ENCODE results near the gene TNPO2.
A peak's percentile ranks its signal among the peaks of the same experiment; 100 is the strongest.

The TNPO2 gene

GRCh38 chr19:12766051-12766521, 42.4 kb upstream of the TNPO2 start:
- Histone ChIP-seq H3K4me3 (ENCODE audit: low read depth, low read length) (peak overlapping the region; percentile 66), H3K4me1 (no peaks in the 10 kb centered on the region), H3K9me3 (no peaks in the 10 kb centered on the region), H3K36me3 (no peaks in the 10 kb centered on the region; the same call in 1 of the 2 replicates), H3K27me3 (no peaks in the 10 kb centered on the region)
- peak; percentile 92 for DNase-seq
- TF ChIP-seq CTCF (IDR thresholded peaks at IDR 0.05; ENCODE audit: low read depth, low read length), result peak; percentile 74

DNA sequence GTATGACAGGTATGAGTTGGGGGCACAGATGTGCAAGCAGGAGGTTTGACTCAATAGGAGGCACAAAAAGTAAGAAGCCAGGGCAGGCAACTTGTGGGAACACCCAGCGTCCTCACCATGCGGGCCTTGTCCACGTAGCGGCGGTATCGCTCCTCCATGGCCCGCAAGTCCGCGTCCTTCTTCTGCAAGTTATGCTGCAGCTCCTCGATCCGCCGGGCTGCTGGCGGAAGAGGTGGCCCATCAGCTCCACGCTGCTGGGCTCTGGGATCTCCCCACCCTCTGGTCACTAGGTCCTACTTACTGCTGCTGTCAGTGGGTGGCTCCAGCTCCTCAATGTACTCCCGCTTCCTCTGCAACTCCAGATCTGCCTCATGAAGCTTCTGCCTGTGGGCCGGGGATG, 41.0 kb upstream of the TNPO2 start:
- Histone ChIP-seq H3K36me3 (no peaks in the 10 kb centered on the region; the same call in 1 of the 2 replicates), H3K27me3 (no peaks in the 10 kb centered on the region), H3K4me1 (no peaks in the 10 kb centered on the region), H3K4me3 (ENCODE audit: low read depth, low read length) (no peak overlapping the region), H3K9me3 (no peaks in the 10 kb centered on the region)
- no peak for DNase-seq
- no peak for TF ChIP-seq CTCF (IDR thresholded peaks at IDR 0.05; ENCODE audit: low read depth, low read length)

- Histone ChIP-seq H3K36me3 (no peaks in the 10 kb centered on the region; the same call in 1 of the 2 replicates), H3K4me3 (ENCODE audit: low read depth, low read length) (no peak overlapping the region), H3K27me3 (no peaks in the 10 kb centered on the region), H3K4me1 (no peaks in the 10 kb centered on the region), H3K9me3 (no peaks in the 10 kb centered on the region)
- no peak for DNase-seq
- TF ChIP-seq CTCF (IDR thresholded peaks at IDR 0.05; ENCODE audit: low read depth, low read length), result no peak
Observed at GRCh38 chr19:12763100-12763499, 39.4 kb upstream of the TNPO2 start.

DNA sequence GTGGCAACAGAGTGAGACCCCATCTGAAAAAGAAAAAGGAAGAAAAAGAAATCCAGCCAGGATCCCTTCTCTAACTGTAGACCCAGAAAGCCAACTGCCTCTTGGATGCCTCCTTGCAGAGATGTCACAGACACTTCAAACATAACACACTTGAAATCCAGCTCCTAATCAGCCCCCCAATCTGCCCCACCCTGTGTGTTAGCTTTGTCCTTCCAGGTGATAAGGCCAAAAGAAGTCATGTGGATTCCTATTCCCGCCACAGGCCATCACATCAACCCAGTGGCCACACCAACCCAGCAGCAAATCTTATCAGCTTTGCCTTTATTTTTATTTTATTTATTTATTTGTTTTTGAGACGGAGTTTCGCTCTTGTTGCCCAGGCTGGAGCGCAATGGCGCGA, 36.0 kb upstream of the TNPO2 start:
- DNase-seq, result no peak
- Histone ChIP-seq H3K4me3 (ENCODE audit: low read depth, low read length) (no peak overlapping the region), H3K27me3 (peaks cover 8% of the 10 kb centered on the region), H3K9me3 (no peaks in the 10 kb centered on the region), H3K36me3 (no peaks in the 10 kb centered on the region; the same call in 1 of the 2 replicates), H3K4me1 (no peaks in the 10 kb centered on the region)
- no peak for TF ChIP-seq CTCF (IDR thresholded peaks at IDR 0.05; ENCODE audit: low read depth, low read length)

DNA sequence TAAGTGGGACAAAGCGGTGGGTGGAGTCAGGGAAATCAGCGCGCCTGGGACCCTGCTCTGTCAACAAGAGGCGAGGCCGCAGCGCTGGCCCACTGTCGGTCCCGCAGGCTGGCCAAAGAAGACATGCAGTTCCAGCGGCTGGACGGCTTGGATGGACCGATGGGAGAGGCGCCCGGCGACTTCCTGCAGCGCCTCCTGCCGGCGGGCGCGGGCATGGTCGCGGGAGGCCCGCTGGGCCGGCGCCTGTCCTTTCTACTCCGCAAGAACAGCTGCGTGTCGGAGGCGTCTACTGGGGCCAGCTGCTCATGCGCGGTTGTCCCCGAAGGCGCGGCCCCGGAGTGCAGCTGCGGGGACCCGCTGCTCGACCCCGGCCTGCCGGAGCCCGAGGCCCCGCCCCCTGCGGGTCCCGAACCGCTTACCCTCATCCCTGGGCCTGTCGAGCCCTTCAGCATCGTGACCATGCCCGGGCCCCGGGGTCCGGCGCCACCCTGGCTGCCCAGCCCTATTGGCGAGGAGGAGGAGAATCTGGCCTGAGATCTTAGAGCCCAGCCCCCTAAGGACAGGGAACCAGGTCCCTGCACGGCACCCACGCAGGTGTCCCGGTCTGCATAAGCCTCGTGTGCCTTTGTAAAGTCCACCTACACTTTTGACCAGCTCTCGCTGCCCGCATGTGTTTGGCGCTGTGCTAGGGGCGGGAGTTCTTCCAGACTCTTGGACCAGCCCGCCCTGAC, 34.0 kb upstream of the TNPO2 start:
- peaks cover 26% of the 10 kb centered on the region for H3K27me3 ChIP-seq
- peak overlapping the region; percentile 44 for H3K4me3 ChIP-seq (ENCODE audit: low read depth, low read length)
- DNase-seq, result peak; percentile 83
- H3K4me1 ChIP-seq, result no peaks in the 10 kb centered on the region
- H3K9me3 ChIP-seq, result no peaks in the 10 kb centered on the region
- no peaks in the 10 kb centered on the region for H3K36me3 ChIP-seq
- TF ChIP-seq CTCF (IDR thresholded peaks at IDR 0.05; ENCODE audit: low read depth, low read length), result peak; percentile 88

DNA sequence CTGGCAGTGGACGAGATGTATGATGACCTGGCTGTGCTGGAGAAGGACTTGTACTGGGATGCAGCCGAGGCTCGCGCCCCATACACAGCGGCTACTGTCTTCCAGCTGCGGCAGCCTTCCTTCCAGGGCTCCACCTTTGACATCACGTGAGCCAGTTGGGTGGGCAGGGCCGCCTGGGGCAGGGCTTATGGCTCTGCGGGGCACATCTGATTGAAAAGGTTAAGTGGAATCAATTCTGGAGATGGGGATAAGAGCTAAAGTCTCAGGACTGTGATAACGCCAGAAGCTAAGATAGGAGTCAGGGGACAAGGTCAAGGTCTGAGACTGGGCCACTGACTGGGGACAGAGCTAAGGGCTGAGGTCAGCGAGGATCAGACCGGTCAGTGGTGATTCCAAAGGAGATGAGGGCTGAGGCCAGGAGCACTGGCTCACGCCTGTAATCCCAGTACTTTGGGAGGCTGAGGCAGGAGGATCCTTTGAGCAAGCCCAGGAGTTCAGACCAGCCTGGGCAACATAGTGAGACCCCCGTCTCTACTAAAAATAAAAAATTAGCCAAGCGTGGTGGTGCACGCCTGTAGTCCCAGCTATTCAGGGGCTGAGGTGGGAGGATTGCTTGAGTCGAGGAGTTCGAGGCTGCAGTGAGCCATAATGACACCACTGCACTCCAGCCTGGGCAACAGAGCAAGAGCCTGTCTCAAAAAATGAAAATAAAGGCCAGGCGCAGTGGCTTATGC, 32.6 kb upstream of the TNPO2 start:
- H3K36me3 ChIP-seq, result no peaks in the 10 kb centered on the region
- no peak overlapping the region for H3K4me3 ChIP-seq (ENCODE audit: low read depth, low read length)
- H3K27me3 ChIP-seq, result peaks cover 38% of the 10 kb centered on the region
- DNase-seq, result no peak
- no peaks in the 10 kb centered on the region for H3K9me3 ChIP-seq
- no peaks in the 10 kb centered on the region for H3K4me1 ChIP-seq
- no peak for TF ChIP-seq CTCF (IDR thresholded peaks at IDR 0.05; ENCODE audit: low read depth, low read length)
